Measurements from ENCODE around the gene COL5A1.

The COL5A1 gene

DNA sequence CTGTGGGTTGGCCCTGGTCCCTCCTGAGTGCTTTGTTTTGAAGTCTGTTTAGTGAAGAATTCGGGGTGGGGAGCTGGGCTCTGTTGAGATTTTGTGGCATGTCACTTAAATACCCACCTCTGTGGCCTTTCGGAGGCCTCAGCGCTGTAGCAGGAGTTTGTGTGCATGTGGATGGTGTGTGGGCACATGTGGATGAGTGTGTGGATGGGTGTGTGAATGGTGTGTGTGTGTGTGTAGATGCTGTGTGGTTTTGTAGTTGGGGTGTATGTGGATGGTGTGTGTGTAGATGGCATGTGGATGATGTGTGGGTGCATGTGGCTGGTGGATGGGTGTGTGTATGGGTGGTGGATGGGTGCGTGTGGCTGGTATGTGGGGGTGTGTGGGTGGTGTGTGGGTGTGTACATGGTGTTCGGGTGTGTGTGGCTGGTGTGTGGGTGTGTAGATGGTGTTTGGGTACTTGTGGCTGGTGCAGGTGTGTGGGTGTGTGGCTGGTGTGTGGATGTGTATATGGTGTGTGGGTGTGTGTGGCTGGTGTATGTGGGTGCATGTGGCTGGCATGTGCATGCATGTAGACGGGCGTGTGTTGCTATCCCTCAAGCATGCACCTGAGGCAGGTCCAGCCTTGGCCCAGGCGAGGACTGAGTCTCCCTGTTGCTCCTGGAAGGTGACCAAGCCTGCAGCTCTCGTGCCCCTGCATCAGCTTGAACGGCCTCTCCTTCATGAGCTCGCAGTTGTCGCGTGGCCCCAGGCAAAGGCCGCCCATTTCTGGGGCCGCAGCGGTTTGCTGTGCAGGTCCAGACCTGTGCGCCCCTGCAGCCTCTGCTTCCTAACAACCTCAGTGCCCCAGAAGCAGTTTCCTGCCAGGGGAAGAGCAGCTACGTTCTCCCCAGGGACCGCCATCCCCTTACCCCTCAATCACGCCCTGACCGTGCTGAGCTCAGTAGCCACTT, 185.0 kb downstream of the COL5A1 start:
- DNase-seq, result no peak

GRCh38 chr9:134827559-134827958, 186.0 kb downstream of the COL5A1 start:
- no peak for DNase-seq

DNA sequence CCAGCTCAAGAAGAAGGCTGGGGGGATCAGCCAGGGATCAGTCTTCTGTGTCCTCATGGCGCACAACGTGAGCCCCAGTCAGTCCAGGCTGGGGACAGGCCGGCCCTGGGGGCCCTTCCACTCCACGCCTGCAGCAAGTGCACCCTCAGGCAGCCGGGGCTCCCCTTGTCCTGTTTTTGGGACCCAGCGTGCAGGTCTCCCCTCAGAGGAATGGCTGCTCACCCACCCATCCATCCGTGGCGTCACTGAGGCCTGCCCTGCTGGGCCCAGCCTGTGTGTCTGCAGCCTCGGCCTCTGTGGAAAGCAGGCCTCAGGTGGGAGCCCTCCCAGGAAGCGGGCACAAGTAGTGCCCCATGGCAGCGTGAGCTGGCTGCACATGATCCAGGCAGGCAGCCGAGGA, 186.4 kb downstream of the COL5A1 start:
- no peak for DNase-seq

- no peak for DNase-seq
Measured at GRCh38 chr9:134828892-134829291, 187.3 kb downstream of the COL5A1 start.

GRCh38 chr9:134829356-134829937, 187.8 kb downstream of the COL5A1 start:
- no peak for DNase-seq

DNA sequence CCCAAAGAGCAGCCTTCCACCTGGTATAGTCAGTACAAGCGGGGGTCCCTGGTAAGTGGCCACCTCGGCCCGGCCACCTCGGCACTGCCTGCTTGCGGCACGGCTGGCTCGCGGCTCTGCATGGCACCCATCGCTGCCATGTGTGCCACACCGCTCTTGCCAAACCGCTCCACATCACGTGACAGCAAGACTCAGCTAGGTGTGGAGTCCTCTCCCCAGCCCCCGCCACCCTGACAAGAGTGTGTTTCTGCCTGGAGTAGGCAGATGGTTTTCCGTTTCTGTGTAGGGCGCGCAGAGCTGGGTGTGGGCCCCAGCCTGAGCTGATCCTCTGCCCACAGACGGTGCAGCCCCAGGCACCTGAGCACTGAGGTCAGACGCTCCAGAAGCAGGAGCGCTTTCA, 188.5 kb downstream of the COL5A1 start:
- no peak for DNase-seq

DNA sequence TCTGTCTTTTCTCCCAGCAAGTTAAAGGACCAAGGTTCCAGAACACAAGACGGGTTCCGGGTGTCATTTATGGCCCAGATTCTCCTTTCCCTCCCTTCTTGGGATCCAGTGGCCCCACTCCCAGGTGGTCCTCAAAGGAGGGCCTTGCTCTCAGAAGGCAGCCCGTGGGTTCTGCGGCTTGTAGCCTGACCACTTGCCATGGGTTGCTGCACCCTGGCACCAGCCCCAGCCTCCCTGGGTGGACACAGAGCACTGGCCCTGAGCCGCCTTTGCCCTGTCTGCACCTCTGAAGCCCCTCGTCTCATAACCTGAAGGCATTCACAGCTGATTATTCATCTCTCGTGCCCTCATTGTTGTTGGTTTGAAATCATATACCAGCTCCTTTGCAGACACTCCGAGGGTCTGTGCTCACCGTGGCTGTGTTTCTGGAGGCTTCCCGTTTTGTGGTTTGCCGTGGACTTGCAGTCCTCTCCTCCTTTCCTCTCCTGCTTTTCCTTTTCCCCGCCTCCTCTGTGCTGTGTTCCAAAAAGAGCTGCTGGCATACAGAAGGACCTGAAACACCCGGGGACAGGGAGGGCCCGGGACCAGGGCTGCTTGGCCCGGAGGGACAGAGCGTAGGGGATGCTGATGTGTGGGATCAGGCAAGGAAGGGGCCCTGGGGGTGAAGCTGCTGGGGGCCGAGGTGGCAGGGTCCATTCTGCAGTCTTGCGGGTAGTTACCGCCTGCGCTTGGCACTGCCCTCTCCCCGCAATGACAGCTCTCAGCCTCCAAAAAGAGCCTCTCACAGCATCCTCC, 189.5 kb downstream of the COL5A1 start:
- no peak for DNase-seq

DNA sequence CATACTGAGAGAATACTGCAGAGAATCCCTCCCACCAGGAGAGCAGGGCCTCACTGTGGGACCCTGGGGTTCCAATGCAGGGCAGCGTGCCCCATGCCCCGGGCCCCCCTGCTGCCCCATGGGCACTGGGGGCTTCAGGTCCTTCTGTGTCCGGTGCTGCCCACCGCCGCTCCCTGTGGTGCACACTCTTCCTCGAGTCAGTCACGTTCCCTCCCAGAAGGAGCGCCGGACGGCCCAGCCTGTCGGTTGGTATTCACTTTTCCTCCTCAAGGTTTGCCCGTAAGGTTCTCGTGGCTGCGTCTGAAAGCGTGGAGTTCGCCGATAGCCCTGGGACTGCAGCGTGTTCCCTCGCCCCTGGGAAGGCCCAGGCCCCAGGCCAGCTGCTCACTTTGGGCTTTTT, 190.9 kb downstream of the COL5A1 start:
- no peak for DNase-seq

DNA sequence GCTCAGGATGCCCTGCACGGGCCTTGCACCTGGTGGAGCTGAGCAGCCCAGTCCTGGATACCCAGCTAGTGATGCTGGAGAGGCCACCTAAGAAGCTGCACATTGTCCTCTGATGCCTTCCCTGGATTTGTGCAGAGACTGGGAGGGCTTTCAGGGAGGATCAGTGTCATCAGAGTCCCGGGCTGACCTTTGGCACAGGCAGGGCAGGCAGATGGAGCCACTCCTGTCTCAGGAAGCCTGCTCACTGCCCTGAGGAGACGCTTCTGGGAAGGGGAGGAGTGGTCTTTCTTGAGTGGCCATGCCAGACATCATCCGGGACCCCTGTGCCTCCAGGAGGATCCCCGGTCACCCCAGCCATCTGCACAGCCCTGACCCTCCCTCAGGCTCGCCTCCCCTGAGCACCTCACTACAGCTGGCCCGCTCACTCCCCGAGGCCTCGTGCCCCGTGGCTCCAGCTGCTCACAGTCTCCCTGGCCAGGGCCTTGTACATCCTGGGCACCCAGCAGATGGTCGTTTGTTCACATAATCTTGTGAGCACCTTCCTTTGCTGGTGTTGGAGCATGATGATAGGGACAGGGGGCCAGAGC, 191.8 kb downstream of the COL5A1 start:
- DNase-seq, result no peak

GRCh38 chr9:134834217-134834956, 192.8 kb downstream of the COL5A1 start:
- DNase-seq, result no peak

- DNase-seq, result no peak
Measured at GRCh38 chr9:134834957-134835419, 193.4 kb downstream of the COL5A1 start.

DNA sequence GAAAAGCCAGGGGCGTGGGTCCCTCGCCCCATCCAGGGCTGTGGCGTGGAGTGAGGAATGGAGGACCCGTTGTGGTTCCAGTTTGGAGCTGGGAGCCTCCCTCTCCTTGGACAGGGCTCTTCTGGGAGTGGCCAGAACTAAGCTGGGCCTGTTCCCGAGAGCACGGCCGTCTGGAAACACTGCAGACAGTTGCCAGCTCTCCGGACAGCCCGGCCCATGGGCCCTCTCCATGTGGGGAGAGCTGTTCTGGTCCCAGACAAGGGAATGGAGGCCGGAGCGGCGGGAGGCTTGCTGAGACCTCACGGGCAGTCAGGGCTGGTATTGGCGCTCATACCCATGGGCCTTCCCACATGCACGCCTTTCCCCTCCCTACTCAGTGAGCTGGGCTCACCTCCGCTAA, 193.8 kb downstream of the COL5A1 start:
- no peak for DNase-seq

GRCh38 chr9:134835987-134836386, 194.4 kb downstream of the COL5A1 start:
- DNase-seq, result no peak

- DNase-seq, result no peak
Measured at GRCh38 chr9:134836406-134836970, 194.9 kb downstream of the COL5A1 start.

DNA sequence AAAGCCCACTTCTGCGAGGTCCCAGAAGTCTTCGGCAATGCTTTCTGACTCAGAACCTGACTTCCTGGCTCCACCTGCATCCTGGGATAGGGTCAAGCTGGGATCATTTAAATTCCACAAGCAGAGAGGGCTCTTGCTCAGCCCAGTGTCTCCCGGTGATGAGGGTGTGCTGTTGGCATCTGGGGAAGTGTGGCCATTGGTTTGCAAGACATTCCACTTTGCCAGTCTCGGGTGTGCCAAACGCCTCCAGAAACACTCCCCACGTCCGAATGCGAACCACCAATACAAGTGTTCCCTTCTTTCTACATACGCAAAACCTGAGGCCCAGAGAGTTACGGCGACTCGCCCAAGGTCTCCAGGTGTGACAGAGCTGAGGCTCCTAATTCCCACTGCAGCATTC, 195.9 kb downstream of the COL5A1 start:
- DNase-seq, result no peak

DNA sequence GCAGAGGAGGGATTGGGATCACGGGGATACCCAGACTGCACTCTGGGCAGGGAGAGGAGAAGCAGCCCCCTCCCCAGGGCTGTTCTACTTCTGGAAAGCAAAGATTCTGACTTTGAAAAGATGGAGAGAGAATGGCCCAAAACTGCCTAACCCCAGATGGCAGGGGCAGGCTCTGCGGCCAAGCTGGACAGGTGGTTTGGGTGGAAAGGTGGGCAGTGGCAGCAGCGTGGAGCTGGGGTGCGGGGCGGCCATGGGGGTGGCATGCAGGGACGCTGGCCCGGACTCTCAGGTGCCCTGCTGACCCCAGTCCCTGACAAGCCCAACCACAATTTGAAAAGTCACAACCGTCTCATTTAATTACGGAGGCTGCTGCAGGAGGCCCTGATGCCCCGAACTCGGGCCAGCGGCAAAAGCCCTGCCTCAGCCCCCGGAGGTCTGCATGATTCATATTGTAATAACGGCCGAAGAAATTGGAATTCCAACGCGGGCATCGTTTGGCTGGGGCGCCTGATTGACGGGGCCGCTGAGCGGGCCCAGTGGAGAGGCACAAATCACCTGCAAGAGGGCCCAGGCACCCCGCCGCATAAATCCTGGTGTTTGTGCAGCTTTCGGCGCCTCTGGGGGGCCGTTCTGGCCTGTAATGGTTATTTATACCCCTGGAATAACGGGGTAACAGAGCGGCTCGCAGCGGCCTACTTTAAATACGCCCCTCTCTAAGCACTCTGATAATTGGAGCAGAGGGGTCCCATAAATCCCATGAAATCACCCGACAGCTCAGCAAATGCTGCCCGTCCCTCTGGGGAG, 197.2 kb downstream of the COL5A1 start:
- DNase-seq, result no peak

DNA sequence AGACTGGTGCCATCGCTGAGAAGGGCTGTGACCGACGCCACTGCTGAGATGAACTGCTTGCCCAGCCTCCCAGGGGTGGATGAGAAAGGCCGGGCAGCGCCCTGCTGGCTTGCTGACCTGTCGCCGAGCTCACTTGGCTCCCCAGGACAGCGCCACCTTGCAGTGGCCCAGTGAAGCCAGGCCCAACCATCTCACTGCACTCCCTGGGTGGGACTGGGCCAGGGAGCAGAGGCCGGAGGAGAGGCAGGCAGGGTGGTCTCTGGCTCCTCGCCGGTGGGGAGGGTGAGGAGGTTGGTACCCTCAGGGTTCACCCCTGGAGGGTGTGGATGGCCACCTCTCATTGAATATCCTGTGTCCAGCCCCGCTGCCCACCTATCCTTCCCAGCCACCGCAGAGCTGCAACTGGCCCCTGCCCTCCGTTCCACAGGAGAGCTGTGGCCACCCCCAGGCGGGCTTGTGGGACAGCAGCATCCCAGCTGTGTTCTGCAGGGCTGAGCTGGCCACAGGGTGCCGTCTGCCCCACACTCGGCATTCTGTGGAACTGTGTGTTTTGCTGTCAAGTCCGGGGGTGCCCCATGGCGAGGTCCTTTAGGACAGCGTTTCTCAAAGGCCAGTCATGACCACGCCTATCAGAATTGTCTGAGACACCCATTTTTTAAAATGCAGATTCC, 198.0 kb downstream of the COL5A1 start:
- DNase-seq, result no peak

DNA sequence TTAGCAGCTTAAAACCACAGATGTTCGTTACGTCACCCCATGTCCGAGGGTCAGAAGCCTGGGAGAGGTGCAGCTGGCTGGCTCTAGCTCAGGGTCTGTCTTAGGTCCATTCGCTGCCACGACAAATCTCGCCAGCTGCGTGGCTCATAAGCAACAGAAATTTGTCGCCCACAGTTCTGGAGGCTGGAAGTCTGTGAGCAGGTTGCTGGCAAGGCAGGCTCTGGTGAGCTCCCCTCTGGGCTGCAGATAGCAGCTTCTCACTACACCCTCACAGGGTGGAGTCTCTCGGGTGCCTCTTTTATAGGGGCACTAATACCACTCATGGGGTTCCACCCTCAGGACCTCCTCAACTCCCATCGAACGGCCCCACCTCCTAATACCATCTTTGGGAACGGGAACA, 198.9 kb downstream of the COL5A1 start:
- DNase-seq, result no peak

- no peak for DNase-seq
Measured at GRCh38 chr9:134841180-134841904, 199.7 kb downstream of the COL5A1 start.

DNA sequence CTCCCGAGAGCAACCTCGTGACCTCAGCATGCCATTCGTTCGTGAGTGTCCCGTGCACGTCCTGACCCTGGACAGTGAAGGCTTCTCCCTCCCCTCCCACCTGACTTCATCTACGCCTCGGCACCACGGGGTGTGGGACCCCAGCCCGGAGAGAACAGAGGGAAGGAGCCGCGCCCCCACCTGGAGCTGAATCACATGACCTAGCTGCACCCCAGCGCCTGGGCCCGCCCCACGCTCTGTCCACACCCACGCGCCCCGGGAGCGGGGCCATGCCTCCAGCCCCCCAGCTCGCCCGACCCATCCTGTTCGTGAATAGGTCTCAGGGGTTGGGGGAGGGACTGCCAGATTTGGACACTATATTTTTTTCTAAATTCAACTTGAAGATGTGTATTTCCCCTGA, 200.7 kb downstream of the COL5A1 start:
- no peak for DNase-seq
